ENCODE results near the gene PARG.

GRCh38 chr10:49827297-49827696 is 114.5 kb downstream of the PARG start:
- no peak for TF ChIP-seq TEAD2 (tag; IDR thresholded peaks at IDR 0.05)
- no peak for TF ChIP-seq PHTF2 (CRISPR knock-in tag; IDR thresholded peaks at IDR 0.05)

All from K562 (cell line).